ENCODE measurements around the gene PSEN1. TPM values are rescaled to one million over a fixed set of nuclear protein-coding genes. Genes with fewer than 3 reads are reported as not detected.

The PSEN1 gene
- total RNA-seq, 2 donors from 2014 or later = 100 to 132 TPM

GRCh38 chr14:73248108-73248868 lies 112.0 kb downstream of the PSEN1 start:
- intact Hi-C loops (cut with DNase I, micrococcal nuclease) = no loop called here
- DNase-seq (no peak), ATAC-seq (no peak)

GRCh38 chr14:73249108-73249507 lies 112.8 kb downstream of the PSEN1 start:
- ATAC-seq = no peak
- DNase-seq = no peak
- intact Hi-C loops (cut with DNase I, micrococcal nuclease) = no loop called here

GRCh38 chr14:73249564-73250316 lies 113.4 kb downstream of the PSEN1 start:
- DNase-seq (no peak), ATAC-seq (no peak)
- intact Hi-C loops (cut with DNase I, micrococcal nuclease) = no loop called here

GRCh38 chr14:73250317-73250713 lies 114.0 kb downstream of the PSEN1 start:
- DNase-seq (no peak), ATAC-seq (no peak)
- intact Hi-C loops (cut with DNase I, micrococcal nuclease) = no loop called here

- DNase-seq = no peak
- intact Hi-C loops (cut with DNase I, micrococcal nuclease) = no loop called here
- no peak for ATAC-seq
Observed at GRCh38 chr14:73250781-73251500, 114.6 kb downstream of the PSEN1 start.

GRCh38 chr14:73251516-73252215 lies 115.4 kb downstream of the PSEN1 start:
- no peak for ATAC-seq
- intact Hi-C loops (cut with DNase I, micrococcal nuclease) = no loop called here
- DNase-seq = no peak

- DNase-seq = no peak
- ATAC-seq = no peak
Observed at GRCh38 chr14:73252491-73253322, 116.4 kb downstream of the PSEN1 start.

GRCh38 chr14:73253323-73253610 lies 117.0 kb downstream of the PSEN1 start:
- DNase-seq (no peak), ATAC-seq (no peak)
- intact Hi-C loops (cut with DNase I, micrococcal nuclease) = no loop called here

More at GRCh38 chr14:73252491-73253322, 116.4 kb downstream of the PSEN1 start:
- intact Hi-C loops (cut with DNase I, micrococcal nuclease) = no loop called here

- DNase-seq = no peak
- ATAC-seq = no peak
- intact Hi-C loops (cut with DNase I, micrococcal nuclease) = no loop called here
Observed at GRCh38 chr14:73253721-73254120, 117.4 kb downstream of the PSEN1 start.

- no peak for ATAC-seq
- intact Hi-C loops (cut with DNase I, micrococcal nuclease) = no loop called here
- DNase-seq = no peak
Observed at GRCh38 chr14:73254247-73255004, 118.1 kb downstream of the PSEN1 start.

- intact Hi-C loops (cut with DNase I, micrococcal nuclease) = no loop called here
- ATAC-seq (no peak), DNase-seq (no peak)
Observed at GRCh38 chr14:73255005-73255400, 118.7 kb downstream of the PSEN1 start.

- ATAC-seq (no peak), DNase-seq (no peak)
- intact Hi-C loops (cut with DNase I, micrococcal nuclease) = no loop called here
Observed at GRCh38 chr14:73255693-73256225, 119.5 kb downstream of the PSEN1 start.

- DNase-seq (no peak), ATAC-seq (no peak)
- intact Hi-C loops (cut with DNase I, micrococcal nuclease) = no loop called here
Observed at GRCh38 chr14:73258076-73258475, 121.8 kb downstream of the PSEN1 start.

- ATAC-seq = no peak
- no peak for DNase-seq
- intact Hi-C loops (cut with DNase I, micrococcal nuclease) = no loop called here
Observed at GRCh38 chr14:73258845-73259611, 122.7 kb downstream of the PSEN1 start.

- ATAC-seq = no peak
- intact Hi-C loops (cut with DNase I, micrococcal nuclease) = no loop called here
- DNase-seq = no peak
Observed at GRCh38 chr14:73259837-73260236, 123.5 kb downstream of the PSEN1 start.

GRCh38 chr14:73260574-73260973 lies 124.3 kb downstream of the PSEN1 start:
- DNase-seq (no peak), ATAC-seq (no peak)
- intact Hi-C loops (cut with DNase I, micrococcal nuclease) = no loop called here

- no peak for DNase-seq
- intact Hi-C loops (cut with DNase I, micrococcal nuclease) = no loop called here
- no peak for ATAC-seq
Observed at GRCh38 chr14:73261075-73261474, 124.8 kb downstream of the PSEN1 start.
